PC-9 (cell line): Measurements from ENCODE around the gene OR5A2. TPM values are rescaled to one million over a fixed set of nuclear protein-coding genes. Genes with fewer than 3 reads are reported as not detected.

Experiments used
- total RNA-seq: library from RNA; stranded (reverse); gene quantifications from 2 replicates; pipeline ENCODE4 v1.2.3, GENCODE V29; 2021

The OR5A2 gene
- total RNA-seq, 1 experiment from 2014 or later = not detected

Other genes starting within 250 kb of the OR5A2 start
- gene MPEG1, start 213.5 kb downstream of the OR5A2 start, total RNA-seq = not detected in 2 replicates
- gene OR5AN1, start 67.5 kb downstream of the OR5A2 start, total RNA-seq = not detected in 2 replicates
- not detected in 2 replicates for gene OR5A1, start 10.1 kb upstream of the OR5A2 start, total RNA-seq
- not detected in 2 replicates for gene OR4D6, start 30.5 kb upstream of the OR5A2 start, total RNA-seq
- not detected in 2 replicates for gene OR4D10, start 46.9 kb upstream of the OR5A2 start, total RNA-seq
- gene OR4D11, start 77.2 kb upstream of the OR5A2 start, total RNA-seq = not detected in 2 replicates
- gene OR4D9, start 85.1 kb upstream of the OR5A2 start, total RNA-seq = not detected in 2 replicates
- gene OSBP, start 189.4 kb upstream of the OR5A2 start, total RNA-seq = 40.4 and 49.7 TPM in 2 replicates
- gene PATL1, start 242.6 kb upstream of the OR5A2 start, total RNA-seq = 33.5 and 55.0 TPM in 2 replicates